GM21825 (cell line): ENCODE measurements around the gene PRKRIP1.
A peak's percentile ranks its signal among the peaks of the same experiment; 100 is the strongest.
"Not testable (repeated sequence)": the region's sequence is repeated elsewhere in the genome, so short reads cannot be mapped to it uniquely, and the experiment has no call there.

Experiments
- ATAC-seq: cut with Tn5 transposase; IDR thresholded peaks from one replicate; pipeline ENCODE4 v1.9.1; 2021; ENCODE audit warnings: mild to moderate bottlenecking, moderate library complexity; ENCODE audit not compliant: unreplicated experiment

The PRKRIP1 gene

GRCh38 chr7:102429141-102429899, 33.2 kb downstream of the PRKRIP1 start:
- no peak for ATAC-seq

- peak; percentile 32 for ATAC-seq
Measured at GRCh38 chr7:102431617-102432298, 35.6 kb downstream of the PRKRIP1 start.

GRCh38 chr7:102432442-102433218, 36.5 kb downstream of the PRKRIP1 start:
- peak; percentile 23 for ATAC-seq

DNA sequence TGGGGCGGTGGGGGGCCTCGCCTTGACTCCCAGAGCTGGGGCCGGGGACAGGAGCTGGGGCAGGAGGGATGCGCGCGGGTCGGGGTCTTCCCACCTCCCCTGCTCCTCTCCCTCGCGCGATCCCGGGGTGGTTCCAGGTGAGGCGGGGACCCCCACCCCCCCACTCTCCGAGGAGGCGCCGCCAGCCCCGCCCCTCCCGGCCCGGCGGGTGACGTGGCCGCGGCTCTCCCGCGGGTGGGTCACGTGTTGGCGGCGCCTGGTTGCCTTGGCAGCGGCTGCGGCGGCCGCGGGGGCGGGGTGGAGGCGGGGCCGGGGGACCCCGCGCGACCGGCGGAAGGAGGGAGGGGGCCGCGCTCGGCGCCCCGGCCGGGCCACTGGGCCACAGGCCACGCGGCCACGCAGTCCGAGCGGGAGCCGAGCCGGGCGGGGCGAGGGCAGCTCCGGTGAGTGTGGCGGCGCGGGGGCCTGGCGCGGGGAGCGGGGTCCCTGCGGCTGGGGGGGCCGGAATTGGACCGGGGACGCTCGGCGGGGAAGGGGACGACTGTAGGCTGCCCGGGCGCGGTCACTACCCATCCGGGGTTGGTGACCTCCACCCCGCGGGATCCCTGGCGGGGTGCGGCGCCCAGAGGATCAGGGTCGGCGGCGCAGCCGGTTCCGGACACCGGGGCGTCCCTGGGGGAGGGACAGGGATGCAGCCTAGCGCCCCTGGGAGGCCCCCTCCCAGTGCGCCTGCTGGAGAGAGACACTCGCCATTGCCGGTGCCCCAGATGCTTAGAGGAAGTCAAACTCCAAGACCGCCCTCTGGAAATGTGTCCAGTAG, 37.3 kb downstream of the PRKRIP1 start, which contains the start of gene ORAI2:
TSS of gene ORAI2 (plus strand) at position 357 of the 820 bp plus-strand sequence. CDS start 5,382 bp downstream, outside the sequence.
- peak; percentile 53 for ATAC-seq

DNA sequence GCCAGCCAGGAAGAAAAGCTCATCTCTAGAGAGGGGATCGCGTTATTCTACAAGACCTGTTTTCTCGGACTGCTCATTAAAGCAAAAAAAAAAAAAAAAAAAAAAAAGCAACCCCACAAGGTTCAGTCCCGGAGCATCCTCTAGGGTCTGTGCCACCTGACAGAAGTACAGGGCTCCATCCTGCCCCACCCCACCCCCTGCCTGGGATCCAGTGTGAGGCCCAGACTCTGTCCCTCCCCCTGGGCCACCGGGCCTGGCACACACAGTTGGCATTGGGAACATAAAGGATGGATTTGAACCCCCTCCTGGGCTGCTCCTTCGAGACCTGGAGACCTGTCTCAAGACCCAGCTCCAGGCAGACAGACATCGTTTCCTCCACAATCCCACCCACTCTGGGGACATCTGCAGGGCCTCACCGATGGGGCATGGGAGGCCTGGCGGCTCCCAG, 37.9 kb downstream of the PRKRIP1 start:
- ATAC-seq = no peak

- ATAC-seq = no peak
Measured at GRCh38 chr7:102436118-102436517, 40.0 kb downstream of the PRKRIP1 start.

DNA sequence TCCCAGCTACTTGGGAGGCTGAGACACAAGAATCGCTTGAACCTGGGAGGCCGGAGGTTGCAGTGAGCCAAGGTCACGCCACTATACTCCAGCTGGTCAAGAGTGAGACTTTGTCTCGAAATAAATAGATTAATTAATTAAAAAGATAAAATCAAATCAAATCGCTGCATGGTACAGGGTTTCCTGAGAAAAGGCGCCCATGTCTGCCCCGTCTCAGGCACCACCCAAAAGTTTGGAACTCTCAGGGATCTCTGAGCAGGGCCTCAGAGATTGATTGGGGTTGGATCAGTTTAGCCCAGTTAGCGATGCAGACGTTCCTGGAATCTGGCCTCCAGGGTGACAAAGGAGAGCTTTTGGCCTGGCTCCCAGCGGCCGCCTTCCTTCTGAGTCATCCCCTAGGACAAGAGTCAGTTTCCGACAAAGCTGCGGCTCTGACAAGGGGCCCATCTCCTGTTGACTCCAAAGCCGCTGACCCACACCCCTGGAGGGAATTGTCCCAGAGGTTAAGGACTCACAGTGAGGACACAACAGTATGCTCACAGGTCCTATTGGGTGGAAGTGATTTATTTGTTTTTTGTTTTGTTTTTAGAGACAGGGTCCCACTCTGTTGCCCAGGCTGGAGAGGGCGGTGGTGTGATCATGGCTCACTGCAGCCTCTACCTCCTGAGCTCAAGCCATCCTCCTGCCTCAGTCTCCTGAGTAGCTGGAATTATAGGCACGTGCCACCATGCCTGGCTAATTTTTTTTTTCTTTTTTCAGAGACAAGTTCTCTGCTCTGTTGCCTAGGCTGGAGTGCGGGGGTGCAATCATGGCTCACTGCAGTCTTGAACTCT, 44.0 kb downstream of the PRKRIP1 start:
- no peak for ATAC-seq

DNA sequence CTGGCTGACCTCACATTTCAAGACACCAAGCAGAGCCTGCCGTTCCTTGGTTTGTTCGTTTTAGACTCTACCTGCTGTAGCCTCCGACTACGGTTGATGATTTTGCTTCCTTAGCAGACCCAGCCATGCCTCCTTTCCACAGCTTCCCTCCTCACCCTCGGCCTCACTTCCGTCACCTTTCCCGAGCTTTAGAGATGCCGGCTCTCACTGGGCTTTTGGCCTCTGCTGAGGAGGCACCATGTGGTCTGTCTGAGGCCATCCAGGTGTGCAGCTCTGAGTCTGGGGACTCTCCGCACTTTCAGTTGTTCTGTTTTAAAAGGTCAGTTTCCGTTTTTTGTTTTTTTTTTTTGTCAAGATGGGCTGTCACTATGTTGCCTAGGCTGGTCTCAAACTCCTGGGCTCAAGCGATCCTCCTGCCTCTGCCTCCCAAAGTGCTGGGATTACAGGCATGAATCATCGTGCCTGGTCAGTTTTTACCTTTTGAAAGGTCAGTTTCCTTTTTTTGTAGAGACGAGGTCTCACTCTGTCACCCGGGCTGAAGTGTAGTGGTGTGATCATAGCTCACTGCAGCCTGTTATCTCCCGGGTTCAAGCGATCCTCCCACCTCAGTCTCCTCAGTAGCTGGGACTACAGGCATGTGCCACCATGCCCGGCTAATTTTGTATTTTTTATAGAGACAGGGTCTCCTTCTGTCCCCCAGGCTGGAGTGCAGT, 49.0 kb downstream of the PRKRIP1 start:
- ATAC-seq = peak; percentile 38

DNA sequence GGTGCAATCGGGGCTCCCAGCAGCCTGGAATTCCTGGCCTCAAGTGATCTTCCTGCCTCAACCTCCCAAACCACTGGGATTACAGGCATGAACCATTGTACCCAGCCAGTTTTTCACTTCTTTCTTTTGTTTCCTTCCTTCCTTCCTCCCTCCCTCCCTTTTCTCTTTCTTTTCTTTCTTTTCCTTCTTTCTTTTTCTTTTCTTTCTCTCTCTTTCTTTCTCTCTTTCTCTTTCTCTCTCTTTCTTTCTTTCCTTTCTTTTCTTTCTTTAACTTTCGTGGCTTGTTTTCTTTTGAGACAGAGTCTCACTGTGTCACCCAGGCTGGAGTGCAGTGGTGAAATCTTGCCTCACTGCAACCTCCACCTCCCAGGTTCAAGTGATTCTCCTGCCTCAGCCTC, 49.5 kb downstream of the PRKRIP1 start:
- ATAC-seq = no peak

DNA sequence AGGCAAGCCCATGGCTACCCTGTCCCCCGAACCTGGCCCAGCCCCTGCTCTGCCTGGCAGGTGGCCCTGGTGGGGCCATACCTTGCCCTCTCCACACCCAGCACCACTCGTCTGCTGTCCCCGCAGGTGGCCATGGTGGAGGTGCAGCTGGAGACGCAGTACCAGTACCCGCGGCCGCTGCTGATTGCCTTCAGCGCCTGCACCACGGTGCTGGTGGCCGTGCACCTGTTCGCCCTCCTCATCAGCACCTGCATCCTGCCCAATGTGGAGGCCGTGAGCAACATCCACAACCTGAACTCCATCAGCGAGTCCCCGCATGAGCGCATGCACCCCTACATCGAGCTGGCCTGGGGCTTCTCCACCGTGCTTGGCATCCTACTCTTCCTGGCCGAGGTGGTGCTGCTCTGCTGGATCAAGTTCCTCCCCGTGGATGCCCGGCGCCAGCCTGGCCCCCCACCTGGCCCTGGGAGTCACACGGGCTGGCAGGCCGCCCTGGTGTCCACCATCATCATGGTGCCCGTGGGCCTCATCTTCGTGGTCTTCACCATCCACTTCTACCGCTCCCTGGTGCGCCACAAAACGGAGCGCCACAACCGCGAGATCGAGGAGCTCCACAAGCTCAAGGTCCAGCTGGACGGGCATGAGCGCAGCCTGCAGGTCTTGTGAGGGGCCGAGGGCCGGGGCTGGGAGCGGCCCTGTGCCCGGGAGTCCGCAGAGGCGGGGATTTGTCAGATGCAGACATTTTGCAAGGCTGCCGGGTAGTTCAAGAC, 50.4 kb downstream of the PRKRIP1 start:
- ATAC-seq = no peak

- no peak for ATAC-seq
Measured at GRCh38 chr7:102447311-102447710, 51.1 kb downstream of the PRKRIP1 start.

- ATAC-seq = no peak
Measured at GRCh38 chr7:102449136-102449535, 53.0 kb downstream of the PRKRIP1 start.

DNA sequence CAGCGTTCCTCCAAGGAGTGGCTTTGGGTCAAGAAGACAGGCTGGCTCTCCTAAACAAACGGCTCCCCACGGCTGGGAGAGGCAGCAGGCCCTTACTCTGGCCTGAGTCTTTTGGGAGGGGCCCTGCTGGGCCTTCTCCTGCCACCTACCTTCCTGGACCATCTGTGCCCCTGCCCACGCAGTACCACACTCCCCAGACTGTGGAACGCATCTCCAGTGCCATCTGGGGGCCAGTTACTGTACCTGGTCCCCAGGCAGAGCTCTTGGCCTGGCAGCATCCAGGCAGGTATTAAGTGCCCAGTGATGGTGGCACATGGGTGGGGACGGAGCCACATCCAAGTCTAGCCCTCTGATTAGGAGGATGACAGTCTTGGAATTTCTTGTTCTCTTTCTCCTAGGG, 54.1 kb downstream of the PRKRIP1 start:
- no peak for ATAC-seq

DNA sequence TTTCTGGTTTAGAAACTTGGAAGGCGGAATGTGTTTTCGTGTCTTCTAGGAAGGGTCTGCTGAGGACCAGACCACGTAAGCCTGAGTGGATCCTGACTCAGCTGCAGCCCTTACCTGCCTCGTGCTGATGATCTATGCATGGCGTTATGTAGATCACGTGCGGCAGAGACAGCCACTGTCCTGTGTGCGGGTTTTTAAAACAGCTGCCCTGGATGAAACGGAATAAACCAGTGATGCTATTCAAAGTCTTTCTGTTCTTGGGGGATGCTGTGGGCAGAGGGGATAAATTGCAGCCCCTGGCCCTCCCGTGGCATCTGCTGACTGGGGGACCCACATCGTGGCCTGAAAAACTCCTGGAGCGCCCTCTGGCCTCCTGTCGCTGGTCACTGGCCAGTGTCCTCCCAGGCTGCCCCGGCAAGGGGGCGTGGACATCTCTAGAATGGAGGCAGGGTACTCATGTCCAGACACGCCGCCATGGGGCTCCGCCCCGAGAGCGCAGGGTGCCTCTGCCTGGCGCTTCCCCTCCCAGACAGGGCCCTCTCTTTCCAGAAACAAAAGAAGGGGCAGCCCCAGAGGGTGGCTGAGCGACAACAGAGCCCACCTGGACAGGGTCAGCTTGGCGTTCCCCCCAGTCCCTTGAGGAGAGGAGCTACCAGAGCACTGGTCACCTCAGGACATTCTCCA, 55.4 kb downstream of the PRKRIP1 start:
- ATAC-seq = no peak

GRCh38 chr7:102452451-102452850, 56.3 kb downstream of the PRKRIP1 start:
- no peak for ATAC-seq

- ATAC-seq = no peak
Measured at GRCh38 chr7:102453319-102453718, 57.2 kb downstream of the PRKRIP1 start.

GRCh38 chr7:102454468-102454867, 58.3 kb downstream of the PRKRIP1 start:
- ATAC-seq = no peak

DNA sequence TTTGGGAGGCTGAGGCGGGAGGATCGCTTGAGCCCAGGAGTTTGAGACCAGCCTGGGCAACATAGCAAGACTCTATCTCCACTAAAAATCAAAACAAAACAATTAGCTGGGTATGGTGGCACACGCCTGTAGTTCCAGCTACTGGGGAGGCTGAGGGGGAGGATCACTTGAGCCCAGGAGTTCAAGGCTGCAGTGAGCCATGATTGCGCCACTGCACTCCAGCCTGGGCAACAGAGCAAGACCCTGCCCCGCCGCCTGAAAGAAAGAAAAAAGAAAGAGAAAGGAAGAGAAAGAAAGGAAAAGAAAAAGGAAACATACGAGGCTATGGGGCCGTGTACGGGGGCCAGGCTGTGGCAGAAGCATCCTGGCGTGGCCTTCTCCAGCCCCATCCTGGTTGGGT, 58.8 kb downstream of the PRKRIP1 start:
- ATAC-seq = not testable (repeated sequence)
